HG03571 (cell line): ENCODE data around the gene RANBP17.
"Not testable (repeated sequence)": the region's sequence is repeated elsewhere in the genome, so short reads cannot be mapped to it uniquely, and the experiment has no call there.

ENCODE experiments used
- ATAC-seq: cut with Tn5 transposase; IDR thresholded peaks from one replicate; pipeline ENCODE4 v1.9.1; 2021; ENCODE audit not compliant: unreplicated experiment

The RANBP17 gene

GRCh38 chr5:171143926-171144325 is 282.1 kb downstream of the RANBP17 start:
- ATAC-seq, result no peak

- ATAC-seq, result no peak
These were observed 287.5 kb downstream of the RANBP17 start for GRCh38 chr5:171149333-171149732.

GRCh38 chr5:171149772-171150171 is 288.0 kb downstream of the RANBP17 start:
- ATAC-seq, result no peak

- no peak for ATAC-seq
These were observed 290.6 kb downstream of the RANBP17 start for GRCh38 chr5:171152382-171152781.

- no peak for ATAC-seq
These were observed 293.8 kb downstream of the RANBP17 start for GRCh38 chr5:171155621-171156020.

GRCh38 chr5:171157276-171157675 is 295.5 kb downstream of the RANBP17 start:
- ATAC-seq, result no peak

- ATAC-seq, result no peak
These were observed 296.0 kb downstream of the RANBP17 start for GRCh38 chr5:171157775-171158174.

- ATAC-seq, result no peak
These were observed 296.8 kb downstream of the RANBP17 start for GRCh38 chr5:171158581-171158980.

GRCh38 chr5:171162165-171162564 is 300.3 kb downstream of the RANBP17 start:
- no peak for ATAC-seq

- no peak for ATAC-seq
These were observed 300.8 kb downstream of the RANBP17 start for GRCh38 chr5:171162596-171162995.

- ATAC-seq, result no peak
These were observed 304.9 kb downstream of the RANBP17 start for GRCh38 chr5:171166766-171167165.

GRCh38 chr5:171168171-171168570 is 306.4 kb downstream of the RANBP17 start:
- ATAC-seq, result no peak

GRCh38 chr5:171174960-171175359 is 313.1 kb downstream of the RANBP17 start:
- not testable (repeated sequence) for ATAC-seq

- ATAC-seq, result no peak
These were observed 313.9 kb downstream of the RANBP17 start for GRCh38 chr5:171175746-171176145.

GRCh38 chr5:171178190-171178589 is 316.4 kb downstream of the RANBP17 start:
- not testable (repeated sequence) for ATAC-seq

GRCh38 chr5:171188016-171188415 is 326.2 kb downstream of the RANBP17 start:
- ATAC-seq, result no peak

- ATAC-seq, result no peak
These were observed 327.6 kb downstream of the RANBP17 start for GRCh38 chr5:171189442-171189841.

- no peak for ATAC-seq
These were observed 330.3 kb downstream of the RANBP17 start for GRCh38 chr5:171192111-171192510.

- no peak for ATAC-seq
These were observed 339.5 kb downstream of the RANBP17 start for GRCh38 chr5:171201310-171201709.

- ATAC-seq, result no peak
These were observed 343.6 kb downstream of the RANBP17 start for GRCh38 chr5:171205375-171205774.

- ATAC-seq, result no peak
These were observed 345.5 kb downstream of the RANBP17 start for GRCh38 chr5:171207256-171207847.

- no peak for ATAC-seq
These were observed 360.1 kb downstream of the RANBP17 start for GRCh38 chr5:171221916-171222315.

GRCh38 chr5:171223927-171224326 is 362.1 kb downstream of the RANBP17 start:
- no peak for ATAC-seq
